OCI-LY1 (cell line): Measurements from ENCODE around the gene BICD2.

Experiments
- CTCF ChIP-seq: fragments of 200-600 bp; sonication (generic), shearing (Covaris generic); IDR thresholded peaks from 2 replicates; pipeline ENCODE4 v1.5.1; 2017; ENCODE audit warnings: mild to moderate bottlenecking, antibody characterized with exemption, low read length, moderate library complexity, mixed read lengths
- EZH2 ChIP-seq: fragments of 200-600 bp; sonication (generic), shearing (Covaris generic); IDR thresholded peaks from 2 replicates; pipeline ENCODE4 v1.8.0; 2017; ENCODE audit warnings: borderline replicate concordance, mixed run types, mild to moderate bottlenecking, antibody characterized with exemption, low read length, moderate library complexity, mixed read lengths

- TF ChIP-seq CTCF (no peak), EZH2 (no peak)
Measured at GRCh38 chr9:92740009-92740408, 24.6 kb downstream of the BICD2 start.
